HG02970 (cell line): Measurements from ENCODE around the gene CREB5.
A peak's percentile ranks its signal among the peaks of the same experiment; 100 is the strongest.
"Not testable (repeated sequence)": the region's sequence is repeated elsewhere in the genome, so short reads cannot be mapped to it uniquely, and the experiment has no call there.

Source experiments
- ATAC-seq: cut with Tn5 transposase; IDR thresholded peaks from one replicate; pipeline ENCODE4 v1.9.1; 2021; ENCODE audit warnings: mild to moderate bottlenecking, moderate library complexity, moderate number of reproducible peaks; ENCODE audit not compliant: unreplicated experiment, low FRiP score

The CREB5 gene

DNA sequence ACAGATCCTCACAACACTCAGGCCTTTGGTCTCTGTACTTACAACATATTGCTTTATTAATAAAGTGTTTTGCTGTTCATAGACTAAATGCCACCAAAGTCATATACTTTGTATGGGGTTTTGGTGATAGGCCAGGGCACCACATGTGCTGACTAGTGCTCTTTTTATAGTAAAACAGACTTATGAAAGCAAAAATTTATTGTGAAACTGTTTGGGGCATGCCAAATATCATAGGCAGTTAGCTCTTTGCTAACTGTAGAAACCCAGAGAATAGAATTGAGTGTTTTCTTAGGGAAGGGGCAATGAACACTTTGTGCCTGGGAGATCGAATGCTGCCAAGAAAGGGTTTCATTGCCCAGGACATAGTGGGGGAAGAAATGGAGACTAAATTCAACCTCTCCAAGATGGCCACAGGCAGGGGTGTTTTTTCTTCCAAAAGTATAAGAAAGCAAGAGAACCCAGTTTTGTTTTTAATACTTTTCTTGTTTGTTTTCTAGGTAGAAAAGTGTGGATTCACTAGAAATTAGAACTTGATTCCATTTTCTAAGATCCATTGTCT lies 403.1 kb downstream of the CREB5 start:
- peak; percentile 31 for ATAC-seq

DNA sequence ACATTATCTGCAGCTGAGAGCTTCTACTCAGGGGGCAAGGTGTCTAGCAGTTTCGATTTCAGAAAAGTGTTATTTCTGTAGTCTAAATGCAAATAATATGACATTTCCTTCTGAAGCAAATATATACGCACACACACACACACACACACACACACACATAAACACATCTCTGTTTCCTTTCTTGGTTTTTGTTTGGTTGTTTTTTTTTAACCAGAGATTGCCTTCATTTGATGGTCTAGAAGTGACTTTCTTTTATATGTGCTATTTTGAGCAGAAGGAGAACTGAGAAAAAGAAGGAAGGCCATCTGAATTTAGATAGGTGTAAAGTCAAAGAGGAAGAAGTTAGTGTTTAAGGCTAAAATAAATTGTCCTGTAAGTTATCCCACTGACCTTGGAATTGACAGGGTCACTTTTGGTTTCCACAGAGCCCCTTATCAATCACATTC lies 403.6 kb downstream of the CREB5 start:
- peak; percentile 79 for ATAC-seq

DNA sequence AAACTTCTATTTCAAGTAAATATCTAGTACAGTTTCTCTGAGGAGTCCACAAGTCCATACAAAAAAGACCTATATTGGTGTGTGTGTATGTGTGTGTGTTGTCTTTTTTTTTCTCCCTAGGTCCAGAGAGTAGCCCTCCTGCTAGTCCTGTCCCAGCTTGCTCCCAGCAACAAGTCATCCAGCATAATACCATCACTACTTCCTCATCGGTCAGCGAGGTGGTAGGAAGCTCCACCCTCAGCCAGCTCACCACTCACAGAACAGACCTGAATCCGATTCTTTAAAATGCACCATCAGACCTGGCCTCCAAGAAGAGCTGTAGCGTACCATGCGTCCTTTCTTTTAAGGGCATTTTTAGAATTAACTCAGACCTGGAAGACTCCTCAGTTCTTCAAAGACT lies 406.7 kb downstream of the CREB5 start:
- ATAC-seq = no peak

DNA sequence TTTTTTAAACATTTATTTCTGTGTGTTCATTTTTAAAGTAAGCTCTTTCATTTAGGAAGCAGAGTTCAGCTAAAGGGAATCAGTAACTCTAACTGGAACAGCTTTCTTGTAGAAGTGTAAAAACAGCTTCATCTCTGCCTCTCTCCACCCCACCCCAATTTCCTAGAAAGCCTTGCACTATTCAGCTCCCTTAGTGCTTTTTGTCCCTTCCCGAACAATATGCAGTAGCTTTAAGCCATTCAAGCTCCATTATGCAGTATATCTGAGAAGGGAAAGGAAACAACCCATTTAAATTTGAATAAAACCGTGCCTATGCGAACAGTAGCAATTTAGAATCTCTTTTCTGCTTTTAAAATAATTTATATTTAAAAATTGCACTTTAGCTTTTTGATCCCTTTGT lies 411.3 kb downstream of the CREB5 start:
- ATAC-seq = no peak

DNA sequence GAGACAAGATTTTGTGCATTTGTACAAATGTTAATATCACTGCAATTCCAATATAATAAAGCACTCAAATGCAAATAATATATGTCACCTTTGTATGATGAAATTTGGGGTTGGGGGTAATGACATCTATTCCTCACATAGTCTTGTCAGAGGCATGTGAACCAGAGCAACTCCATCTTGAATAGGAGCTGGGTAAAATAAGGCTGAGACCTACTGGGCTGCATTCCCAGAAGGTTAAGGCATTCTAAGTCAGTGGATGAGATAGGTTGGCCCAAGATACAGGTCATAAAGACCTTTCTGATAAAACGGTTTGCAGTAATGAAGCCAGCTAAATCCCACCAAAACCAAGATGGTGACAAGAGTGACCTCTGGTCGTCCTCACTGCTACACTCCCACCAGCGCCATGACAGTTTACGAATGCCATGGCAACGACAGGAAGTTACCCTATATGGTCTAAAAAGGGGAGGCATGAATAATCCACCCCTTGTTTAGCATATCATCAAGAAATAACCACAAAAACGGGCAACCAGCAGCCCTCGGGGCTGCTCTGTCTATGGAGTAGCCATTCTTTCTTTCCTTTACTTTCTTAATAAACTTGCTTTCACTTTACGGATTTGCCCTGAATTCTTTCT lies 413.6 kb downstream of the CREB5 start:
- ATAC-seq = not testable (repeated sequence)

DNA sequence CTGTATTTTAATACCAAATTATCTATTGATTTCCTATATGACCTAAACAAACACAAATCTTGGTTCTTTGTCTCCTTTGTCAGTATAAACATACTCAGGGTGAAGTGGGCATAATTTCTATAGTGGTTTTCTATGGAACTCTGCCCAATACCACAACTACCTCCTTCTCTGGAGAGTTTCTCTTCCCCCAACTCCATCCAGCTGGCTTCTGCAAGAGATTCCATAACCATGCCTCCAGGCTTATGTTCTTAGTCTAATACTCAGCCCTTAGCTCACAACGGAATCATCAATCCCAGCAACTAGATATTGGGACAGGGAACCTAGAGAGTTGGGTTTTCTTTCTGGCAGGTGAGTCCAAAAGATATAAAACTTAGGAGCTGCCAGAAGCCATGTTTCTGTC lies 418.5 kb downstream of the CREB5 start:
- ATAC-seq = no peak

DNA sequence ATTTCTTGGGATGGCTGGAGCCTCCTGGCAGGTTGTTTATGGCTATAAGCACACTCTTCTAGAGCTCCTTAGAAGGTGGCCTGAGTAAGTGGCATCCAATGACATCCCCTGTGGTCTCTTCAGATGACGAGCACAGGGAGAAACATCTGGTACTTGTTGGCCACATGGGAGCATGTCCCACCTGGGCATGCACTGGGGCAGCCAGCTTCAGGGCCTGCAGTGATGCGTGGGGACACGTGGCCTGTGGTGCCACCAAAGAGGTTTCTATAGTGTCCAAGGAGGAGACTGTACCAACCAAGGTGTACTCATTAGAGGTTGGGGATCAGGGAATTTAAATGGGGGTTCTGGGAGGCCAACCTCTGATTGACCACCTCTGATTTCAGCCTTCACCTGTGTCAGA lies 420.4 kb downstream of the CREB5 start:
- ATAC-seq = no peak

DNA sequence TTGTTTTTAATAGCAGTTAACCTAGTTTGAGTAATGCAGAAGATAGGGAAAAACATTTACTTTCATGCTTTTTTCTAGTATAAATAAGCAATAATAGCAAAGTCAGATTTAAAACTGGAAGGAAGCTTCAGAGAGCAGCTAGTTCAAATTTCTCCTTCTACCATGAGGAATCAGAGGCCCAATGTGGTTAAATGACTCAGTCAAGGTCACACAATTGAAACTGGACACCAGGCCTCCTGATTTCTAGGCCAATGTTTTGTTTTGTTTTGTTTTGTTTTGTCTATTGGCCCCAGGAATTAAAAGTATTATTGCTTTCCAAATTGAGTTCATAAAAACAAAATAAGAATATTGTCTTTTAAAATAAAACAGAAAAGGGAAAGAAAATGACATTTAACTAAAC lies 423.5 kb downstream of the CREB5 start:
- ATAC-seq = no peak

DNA sequence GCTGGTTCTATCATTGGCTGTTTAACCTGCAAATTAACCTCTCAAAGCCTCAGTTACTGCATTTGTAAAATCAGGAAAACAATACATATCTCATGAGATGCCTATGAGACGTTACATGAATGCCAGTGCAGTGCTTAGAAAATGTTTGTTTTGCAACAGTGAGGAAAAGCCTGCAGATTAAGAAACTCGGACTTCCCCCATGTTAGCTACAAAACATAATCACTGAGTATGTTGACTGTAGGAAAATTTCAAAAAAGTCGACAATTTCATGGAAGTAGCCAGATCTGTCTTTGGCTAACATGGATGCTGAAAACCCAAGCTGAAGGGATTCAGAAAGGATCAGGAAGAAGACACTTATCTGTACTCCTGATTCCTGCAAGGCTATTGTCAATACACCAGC lies 424.4 kb downstream of the CREB5 start:
- no peak for ATAC-seq

DNA sequence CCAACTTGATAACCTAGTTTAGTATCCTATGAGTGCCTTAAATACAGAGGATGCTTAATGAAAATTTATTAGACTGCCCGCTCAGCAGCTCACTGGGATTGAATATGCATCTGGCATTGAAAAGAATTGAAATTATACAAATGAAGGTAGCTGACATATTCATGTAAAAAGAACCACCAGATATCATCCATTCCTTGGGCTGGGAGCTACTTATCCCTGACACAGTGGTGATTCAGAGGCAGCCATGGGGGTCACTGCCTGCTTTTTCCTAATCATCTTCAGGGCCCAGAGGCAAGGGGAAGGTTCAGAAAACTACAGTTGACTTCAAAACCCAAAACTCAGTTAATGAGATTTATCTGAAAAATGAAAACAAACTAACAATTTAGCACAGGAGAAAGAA lies 424.9 kb downstream of the CREB5 start:
- no peak for ATAC-seq

DNA sequence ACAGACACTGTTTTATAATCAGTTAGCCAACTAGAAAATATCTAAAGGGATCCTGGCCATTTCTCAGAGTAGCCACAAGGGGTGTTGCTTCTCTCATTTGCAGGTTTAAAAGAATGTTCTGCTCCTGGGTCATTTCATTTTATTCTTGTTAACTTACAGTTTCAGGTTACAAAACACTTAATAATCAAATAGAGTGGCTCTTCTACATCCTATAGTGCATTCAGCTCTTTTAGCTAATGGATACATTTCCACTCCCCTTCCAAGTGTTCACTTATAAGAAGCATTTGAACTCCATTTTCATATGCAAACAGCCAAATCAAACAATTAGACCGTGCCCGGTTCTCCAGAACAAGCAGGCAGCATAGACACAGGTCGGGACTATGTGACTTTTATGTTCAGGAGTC lies 428.3 kb downstream of the CREB5 start:
- no peak for ATAC-seq

DNA sequence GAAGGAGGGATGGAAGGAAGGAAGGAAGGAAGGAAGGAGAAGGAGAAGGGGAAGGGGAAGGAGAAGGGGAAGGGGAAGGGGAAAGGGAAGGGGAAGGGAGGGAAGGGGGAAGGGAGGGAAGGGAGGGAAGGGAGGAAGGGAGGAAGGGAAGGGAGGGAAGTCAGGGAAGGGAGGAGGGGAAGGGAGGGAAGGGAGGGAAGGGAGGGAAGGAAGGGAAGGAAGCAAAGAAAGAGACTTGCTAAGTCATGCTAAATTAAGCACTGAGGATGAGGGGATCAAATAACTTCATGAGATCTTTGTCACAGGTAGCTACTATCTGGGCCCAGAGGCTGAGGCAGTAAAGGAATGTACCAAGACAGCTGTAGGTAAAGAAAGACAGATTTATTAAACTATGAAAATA lies 429.4 kb downstream of the CREB5 start:
- ATAC-seq = no peak

DNA sequence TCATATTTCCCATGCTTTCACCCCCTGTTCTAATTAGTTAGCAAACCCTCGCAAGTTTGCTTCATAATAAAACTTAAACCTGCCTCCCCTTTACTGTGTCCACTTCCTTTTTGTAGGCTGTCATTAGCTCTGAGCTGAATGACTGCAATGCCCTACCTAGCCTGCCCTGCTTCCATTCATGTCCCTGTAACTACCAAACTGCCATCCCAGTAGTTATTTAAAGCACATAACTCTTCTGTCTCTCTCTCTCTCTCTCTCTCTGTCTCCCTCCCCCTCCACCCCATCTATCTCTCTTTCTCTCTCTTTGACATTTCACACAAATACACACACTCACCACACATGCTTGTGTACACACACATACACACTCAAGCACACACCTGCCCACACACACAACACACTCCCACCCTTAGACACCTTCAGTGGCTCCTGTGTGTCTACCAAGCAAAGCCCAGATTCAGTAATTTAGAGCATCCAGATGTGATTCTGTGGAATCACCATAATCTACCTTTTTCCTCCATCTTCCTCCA lies 430.5 kb downstream of the CREB5 start:
- ATAC-seq = no peak

DNA sequence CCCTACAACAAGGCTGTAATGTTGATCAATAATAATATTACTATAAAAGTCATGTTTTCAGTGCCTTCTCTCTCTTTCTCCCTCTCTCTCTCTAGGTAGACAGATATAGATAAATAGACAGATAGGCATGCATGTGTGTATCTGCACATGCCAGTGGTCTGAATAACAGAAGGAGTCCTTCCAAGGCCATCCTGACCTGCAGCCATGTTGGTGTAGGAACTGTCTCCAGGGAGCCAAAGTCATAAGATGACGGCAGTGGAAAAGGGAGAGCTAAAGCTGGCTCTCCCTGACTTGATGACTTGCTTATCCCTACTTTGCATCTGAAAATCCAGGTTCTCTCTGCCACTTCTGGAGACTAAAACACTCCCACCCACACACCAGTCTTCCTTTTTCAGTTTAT lies 432.8 kb downstream of the CREB5 start:
- no peak for ATAC-seq

DNA sequence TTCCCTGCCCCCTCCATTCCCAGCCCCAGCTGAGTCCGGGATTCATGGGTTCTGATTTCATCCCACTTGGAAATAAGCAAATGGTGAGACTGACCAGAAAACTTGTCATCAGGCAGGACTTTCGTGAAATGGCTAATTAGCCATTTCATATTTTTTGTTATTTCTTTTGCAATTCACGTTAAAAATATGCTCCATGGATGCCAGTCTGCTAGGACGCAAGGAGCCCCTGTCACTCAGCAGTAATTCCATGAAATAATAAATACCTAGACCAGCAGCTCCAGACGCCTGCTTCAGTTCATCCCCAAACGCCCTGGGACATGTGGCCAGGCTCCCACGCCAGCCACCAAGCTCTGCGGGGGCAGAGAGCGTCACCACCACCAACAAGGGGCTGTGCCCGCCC lies 434.9 kb downstream of the CREB5 start:
- no peak for ATAC-seq

DNA sequence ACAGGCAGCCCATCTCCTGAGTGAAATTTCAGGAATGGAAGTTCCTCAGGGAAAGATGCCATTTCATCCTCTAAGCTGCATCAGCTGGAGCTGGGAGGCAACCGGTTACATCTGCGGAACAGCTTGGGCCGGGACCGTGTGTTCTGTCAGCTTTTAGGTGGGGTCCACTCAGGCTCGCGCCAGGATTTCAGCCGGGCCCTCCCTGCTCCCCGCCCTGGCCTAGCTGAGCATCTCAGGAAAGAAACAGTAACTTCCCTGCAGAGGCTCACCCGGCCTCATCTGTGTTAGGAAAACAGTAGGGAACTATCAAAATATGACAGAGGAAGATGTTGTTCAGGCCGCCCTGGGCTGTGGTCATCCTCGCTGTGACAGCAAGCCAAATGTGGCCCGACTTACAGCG lies 435.4 kb downstream of the CREB5 start:
- no peak for ATAC-seq

DNA sequence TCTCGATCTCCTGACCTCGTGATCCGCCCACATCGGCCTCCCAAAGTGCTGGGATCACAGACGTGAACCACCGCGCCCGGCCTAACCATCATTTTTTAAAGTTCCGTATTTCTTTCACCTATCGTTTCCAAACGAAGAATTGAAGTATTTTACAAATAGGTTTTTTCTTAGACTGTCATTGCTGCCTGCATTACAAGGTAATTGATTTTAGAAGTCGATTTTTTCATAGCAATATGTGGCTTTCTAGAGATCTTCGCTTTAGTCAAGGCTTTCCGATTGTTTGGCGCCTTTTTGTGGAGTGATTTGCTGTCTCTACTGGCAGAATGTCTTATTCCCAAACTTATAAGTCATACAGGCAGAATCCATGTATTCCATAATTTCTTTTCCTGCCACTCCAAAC lies 436.6 kb downstream of the CREB5 start:
- no peak for ATAC-seq

DNA sequence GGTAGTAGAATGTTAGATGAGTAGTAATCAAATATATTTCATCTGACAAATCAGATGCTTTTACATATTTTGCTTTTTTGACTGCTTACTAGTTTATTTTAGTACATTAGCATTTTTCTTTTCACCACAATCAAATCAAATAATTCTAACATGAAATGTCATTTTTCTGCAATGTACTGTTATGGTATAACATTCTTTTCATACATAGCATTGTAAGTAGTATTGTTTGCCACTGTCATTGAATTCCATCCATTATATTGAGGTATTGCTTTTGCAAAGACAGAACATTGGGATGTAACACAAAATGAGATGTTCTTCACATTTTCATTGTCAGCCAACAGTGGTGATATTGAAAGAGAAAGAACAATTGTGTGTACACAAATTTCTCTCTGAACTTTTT lies 438.4 kb downstream of the CREB5 start:
- ATAC-seq = no peak

DNA sequence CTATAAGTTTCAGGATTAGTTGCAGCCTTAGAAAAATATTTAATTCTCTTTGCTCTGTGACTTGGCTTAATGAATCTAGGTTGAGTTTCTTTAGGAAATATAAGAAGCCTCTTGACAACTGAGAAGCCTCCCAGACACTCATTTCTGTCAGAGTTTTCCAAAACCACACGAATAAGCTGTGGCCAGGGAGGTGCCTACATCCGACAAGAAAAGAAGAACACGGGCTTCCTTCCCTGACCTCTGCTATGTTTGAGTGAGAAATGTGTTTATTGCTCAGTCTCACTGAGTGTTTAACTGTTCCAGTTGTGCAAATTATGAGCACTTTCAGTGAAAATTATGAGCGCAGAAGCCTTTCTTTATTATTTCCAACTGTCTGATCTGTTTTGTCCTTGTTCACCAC lies 440.8 kb downstream of the CREB5 start:
- ATAC-seq = no peak

DNA sequence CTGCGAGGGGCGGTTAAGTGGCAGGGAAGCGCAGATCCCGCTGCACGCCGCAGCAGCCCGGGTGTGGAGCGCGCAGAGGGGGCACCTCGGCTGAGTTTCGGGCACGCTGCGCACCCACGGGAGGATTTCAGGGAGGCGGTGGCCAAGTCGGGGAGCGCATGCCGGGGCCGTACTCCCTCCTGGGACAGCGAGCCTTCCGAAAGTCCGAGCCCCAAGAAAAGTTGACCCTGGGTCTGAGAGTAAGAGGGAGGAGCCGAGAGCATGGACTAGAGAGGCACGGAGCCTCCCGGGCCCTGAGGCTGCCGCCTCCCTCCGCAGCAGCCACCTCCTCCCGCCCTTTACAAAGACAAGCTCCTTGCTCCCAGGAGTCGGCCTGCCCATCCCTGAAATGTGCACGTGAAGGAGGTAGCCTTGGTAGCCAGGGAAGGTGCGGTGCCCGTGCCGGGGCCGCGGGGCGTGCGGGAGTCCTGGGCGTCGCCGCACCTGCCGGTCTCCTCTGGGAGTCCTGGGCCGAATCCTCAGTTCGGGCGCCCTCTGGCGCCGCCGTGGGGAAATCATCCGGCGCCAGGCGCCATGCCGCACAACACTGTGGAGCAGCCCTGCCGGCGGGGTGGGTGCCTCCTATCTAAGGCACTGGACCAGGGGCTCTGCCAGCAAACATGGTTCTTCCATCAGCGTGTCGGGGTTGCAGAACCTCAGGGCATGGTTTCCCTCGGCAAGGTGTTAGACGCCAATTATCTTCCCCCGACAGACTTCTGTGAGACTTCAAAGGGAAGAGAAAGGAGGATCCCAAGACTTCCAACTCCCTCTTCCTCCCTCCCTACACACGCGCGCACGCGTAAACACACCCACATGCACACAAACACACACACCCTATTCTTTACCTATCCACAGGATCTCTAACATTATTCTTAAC lies 441.8 kb downstream of the CREB5 start:
- peak; percentile 95 for ATAC-seq

DNA sequence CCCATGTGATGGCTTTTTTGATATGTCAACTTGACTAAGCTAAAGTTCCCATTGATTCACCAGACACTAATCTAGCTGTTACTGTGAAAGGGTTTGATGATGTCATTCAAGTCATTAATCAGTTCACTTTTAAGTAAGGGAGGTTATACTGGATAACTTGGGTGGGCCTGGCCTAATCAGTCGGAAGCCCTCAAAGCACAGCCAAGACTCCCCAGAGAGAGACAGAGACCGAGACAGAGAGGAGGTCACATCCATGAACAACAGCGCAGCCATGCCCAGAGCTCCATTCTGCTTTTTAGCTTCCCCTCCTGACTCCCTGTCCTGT lies 442.4 kb downstream of the CREB5 start:
- no peak for ATAC-seq
